22Rv1 (cell line): ENCODE data around the gene NINJ2.

Experiments
- ZFX ChIP-seq: fragments of 450-650 bp; IDR thresholded peaks from 2 replicates; pipeline ENCODE4 v1.6.1; 2017; ENCODE audit warnings: antibody characterized with exemption, borderline replicate concordance
- TF ChIP-seq, protein P1 (sequence below): fragments of 450-650 bp; IDR thresholded peaks from 2 replicates; pipeline ENCODE4 v1.5.1; 2017; ENCODE audit warnings: mild to moderate bottlenecking

DNA sequence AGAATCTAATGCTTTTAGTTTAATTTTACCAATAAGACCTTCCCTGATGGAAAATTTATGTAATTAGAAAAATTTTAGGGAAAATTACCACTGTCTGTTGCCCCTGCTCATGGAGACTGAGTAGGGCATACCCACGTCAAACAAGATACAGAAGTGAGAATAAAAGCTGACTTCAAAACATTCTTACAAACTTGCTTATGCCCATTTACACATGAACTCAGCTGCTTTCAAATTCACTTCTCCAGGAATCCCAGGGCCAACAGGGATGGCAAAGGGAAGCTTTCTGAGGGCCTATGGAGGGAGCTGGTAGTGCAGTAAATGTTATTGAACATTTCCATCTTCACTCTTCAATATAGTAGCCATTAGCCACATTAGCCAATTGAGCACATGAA lies 4.8 kb upstream of the NINJ2 start:
- TF ChIP-seq, protein P1, sequence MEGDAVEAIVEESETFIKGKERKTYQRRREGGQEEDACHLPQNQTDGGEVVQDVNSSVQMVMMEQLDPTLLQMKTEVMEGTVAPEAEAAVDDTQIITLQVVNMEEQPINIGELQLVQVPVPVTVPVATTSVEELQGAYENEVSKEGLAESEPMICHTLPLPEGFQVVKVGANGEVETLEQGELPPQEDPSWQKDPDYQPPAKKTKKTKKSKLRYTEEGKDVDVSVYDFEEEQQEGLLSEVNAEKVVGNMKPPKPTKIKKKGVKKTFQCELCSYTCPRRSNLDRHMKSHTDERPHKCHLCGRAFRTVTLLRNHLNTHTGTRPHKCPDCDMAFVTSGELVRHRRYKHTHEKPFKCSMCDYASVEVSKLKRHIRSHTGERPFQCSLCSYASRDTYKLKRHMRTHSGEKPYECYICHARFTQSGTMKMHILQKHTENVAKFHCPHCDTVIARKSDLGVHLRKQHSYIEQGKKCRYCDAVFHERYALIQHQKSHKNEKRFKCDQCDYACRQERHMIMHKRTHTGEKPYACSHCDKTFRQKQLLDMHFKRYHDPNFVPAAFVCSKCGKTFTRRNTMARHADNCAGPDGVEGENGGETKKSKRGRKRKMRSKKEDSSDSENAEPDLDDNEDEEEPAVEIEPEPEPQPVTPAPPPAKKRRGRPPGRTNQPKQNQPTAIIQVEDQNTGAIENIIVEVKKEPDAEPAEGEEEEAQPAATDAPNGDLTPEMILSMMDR: no peak
- no peak for TF ChIP-seq ZFX
